GM12878 (cell line): Measurements from ENCODE around the gene FIG4.
"Not testable (repeated sequence)": the region's sequence is repeated elsewhere in the genome, so short reads cannot be mapped to it uniquely, and the experiment has no call there.

ENCODE experiments used
- BMI1 ChIP-seq: fragments of 450-650 bp; IDR thresholded peaks from 2 replicates; pipeline ENCODE4 v1.6.1; 2016; ENCODE audit warnings: mild to moderate bottlenecking, moderate library complexity, borderline replicate concordance
- CTCF ChIP-seq, 3 experiments: IDR thresholded peaks in 2 of 3; conservative IDR thresholded peaks in 1 of 3; 2 replicates each; pipeline ENCODE4 v1.5.1; 2011; ENCODE audit warnings: low read depth in 3 of 3, low read length in 3 of 3, mild to moderate bottlenecking in 3 of 3, control low read depth in 2 of 3, moderate library complexity in 2 of 3, inconsistent platforms in 1 of 3, mixed read lengths in 1 of 3; ENCODE audit not compliant: control insufficient read depth in 2 of 3, insufficient read depth in 1 of 3; ENCODE audit errors: extremely low read depth in 1 of 3
- EZH2 ChIP-seq: IDR thresholded peaks from 2 replicates; pipeline ENCODE4 v1.6.1; 2012; ENCODE audit warnings: low read depth, mild to moderate bottlenecking, control low read depth, inconsistent platforms, low read length, borderline replicate concordance; ENCODE audit not compliant: control insufficient read depth
- GABPA ChIP-seq: IDR thresholded peaks from 2 replicates; pipeline ENCODE4 v1.6.1; 2014; ENCODE audit warnings: antibody characterized with exemption, low read depth, mild to moderate bottlenecking, inconsistent platforms
- NFYB ChIP-seq: IDR thresholded peaks from 2 replicates; pipeline ENCODE4 v1.6.1; 2011; ENCODE audit warnings: low read depth, mild to moderate bottlenecking, low read length, improper control_type of control experiment, moderate library complexity; ENCODE audit not compliant: insufficient read depth
- POLR2AphosphoS5 ChIP-seq: IDR thresholded peaks from 2 replicates; pipeline ENCODE4 v1.6.1; 2011; ENCODE audit warnings: mild to moderate bottlenecking, low read length, inconsistent platforms
- SIN3A ChIP-seq: IDR thresholded peaks from 2 replicates; pipeline ENCODE4 v1.6.1; 2012; ENCODE audit warnings: low read depth, low read length, improper control_type of control experiment
- USF1 ChIP-seq: IDR thresholded peaks from 2 replicates; pipeline ENCODE4 v1.6.1; 2011; ENCODE audit warnings: borderline replicate concordance, low read depth, mild to moderate bottlenecking, moderate library complexity, mixed read lengths, low read length; ENCODE audit not compliant: insufficient read depth; ENCODE audit errors: extremely low read length

GRCh38 chr6:109708099-109708498 lies 17.0 kb downstream of the FIG4 start:
- not testable (repeated sequence) for TF ChIP-seq CTCF (IDR thresholded peaks at IDR 0.05 in 2 of 3, conservative IDR thresholded peaks at IDR 0.05 in 1 of 3; ENCODE audit: control insufficient read depth in 2 of 3, extremely low read depth in 1 of 3, insufficient read depth in 1 of 3, low read depth in 3 of 3, low read length in 3 of 3); SIN3A; EZH2; NFYB; USF1; GABPA; BMI1; POLR2AphosphoS5
